Activated B cell treated with CpG ODN at 0.5 μM for 24 hours (primary cell): ENCODE measurements around the gene HES4. TPM values are rescaled to one million over a fixed set of nuclear protein-coding genes. Genes with fewer than 3 reads are reported as not detected.
"Not testable (repeated sequence)": the region's sequence is repeated elsewhere in the genome, so short reads cannot be mapped to it uniquely, and the experiment has no call there.

Experiments used
- ATAC-seq: fragments of 200-7000 bp; cut with Tn5 transposase; one replicate; pipeline ENCODE4 v1.10.0; 2021; ENCODE audit warnings: low read depth, mild to moderate bottlenecking, moderate library complexity
- CTCF ChIA-PET: fragments of 350-600 bp; sonication (Branson Sonifier 250); formaldehyde crosslinking; loops from one replicate; lab custom pipeline; 2021; ENCODE audit warnings: antibody characterized with exemption; lab: Charles Lee
- POLR2A ChIA-PET: fragments of 350-600 bp; sonication (Branson Sonifier 250); formaldehyde crosslinking; loops from one replicate; lab custom pipeline; 2021; ENCODE audit warnings: antibody characterized with exemption; lab: Charles Lee
- DNase-seq: peaks from one replicate; pipeline ENCODE4 v3.0.0; 2022
- H3K27ac Mint-ChIP-seq: one replicate; pipeline ENCODE4 v1.8.0; 2020; ENCODE audit warnings: mixed read lengths
- H3K27me3 Mint-ChIP-seq: one replicate; pipeline ENCODE4 v1.8.0; 2021; ENCODE audit warnings: mixed read lengths
- H3K36me3 Mint-ChIP-seq: one replicate; pipeline ENCODE4 v1.8.0; 2021; ENCODE audit warnings: low read depth, mixed read lengths
- H3K4me1 Mint-ChIP-seq: one replicate; pipeline ENCODE4 v1.8.0; 2021; ENCODE audit warnings: mixed read lengths
- H3K4me3 Mint-ChIP-seq: one replicate; pipeline ENCODE4 v1.8.0; 2020; ENCODE audit warnings: mild to moderate bottlenecking, mixed read lengths
- H3K9me3 Mint-ChIP-seq: one replicate; pipeline ENCODE4 v1.8.0; 2020; ENCODE audit warnings: mixed read lengths
- CTCF ChIP-seq: fragments of 200-600 bp; IDR thresholded peaks from one replicate; pipeline ENCODE4 v1.8.0; 2022; ENCODE audit warnings: antibody characterized with exemption, mild to moderate bottlenecking
- intact Hi-C: fragments of 100-400 bp; cut with micrococcal nuclease; formaldehyde crosslinking; loops from one replicate; pipeline ENCODE4 v1.15.1; 2024
- total RNA-seq: library from RNA; stranded (reverse); gene quantifications from 2 replicates; pipeline ENCODE4 v1.2.3, GENCODE V29; 2022

HES4 gene
- total RNA-seq, 1 donor from 2014 or later, result 0.67 TPM

- intact Hi-C loops, result loop anchor here (2.0 to 5.0 kb wide), 4 partner anchors 85 to 1361 kb away; partner anchors contain the start of genes ACAP3, C1orf159, MORN1 and PUSL1
- Mint-ChIP-seq H3K9me3 (no peaks in the 10 kb centered on the region), H3K27me3 (peaks cover 1% of the 10 kb centered on the region), H3K4me3 (peak overlapping the region; percentile 61), H3K36me3 (no peaks in the 10 kb centered on the region), H3K4me1 (peaks cover 15% of the 10 kb centered on the region), H3K27ac (peak overlapping the region; percentile 35)
- no peak for DNase-seq
- ChIA-PET POLR2A (interaction anchor here (0.6 to 4.5 kb wide), 10 partner anchors 13 to 317 kb away, joined by 3 to 159 read pairs (median 4); partner anchors contain the start of genes C1orf159, DVL1 and RNF223), CTCF (interaction anchor here (1.0 to 3.6 kb wide), 7 partner anchors 12 to 259 kb away, joined by 3 to 34 read pairs (median 10); no protein-coding TSS in a partner anchor)
- TF ChIP-seq CTCF, result no peak
- ATAC-seq, result no peak
These were observed 31.9 kb upstream of the HES4 start for GRCh38 chr1:1031659-1032235.

GRCh38 chr1:1030867-1031658 lies 31.2 kb upstream of the HES4 start:
- not testable (repeated sequence) for DNase-seq, ATAC-seq, H3K27ac Mint-ChIP-seq, H3K4me3 Mint-ChIP-seq, H3K36me3 Mint-ChIP-seq, H3K9me3 Mint-ChIP-seq, H3K27me3 Mint-ChIP-seq
- intact Hi-C loops, result loop anchor here (5.0 kb wide), 3 partner anchors 276 to 1361 kb away; partner anchors contain the start of genes ACAP3, MORN1, PUSL1 and RER1
- POLR2A ChIA-PET, result interaction anchor here (0.9 to 4.5 kb wide), 3 partner anchors 31 to 261 kb away, joined by 3 to 159 read pairs (median 4); no protein-coding TSS in a partner anchor
- CTCF ChIA-PET, result interaction anchor here (1.0 to 3.6 kb wide), 6 partner anchors 12 to 260 kb away, joined by 3 to 34 read pairs (median 9); no protein-coding TSS in a partner anchor
- H3K4me1 Mint-ChIP-seq, result peaks cover 14% of the 10 kb centered on the region

- H3K27ac Mint-ChIP-seq, result no peak overlapping the region
- intact Hi-C loops, result no loop called here
- no peak for DNase-seq
- POLR2A ChIA-PET, result interaction anchor here (0.6 kb wide), 1 partner anchor 14 kb away, joined by 3 read pairs; the partner anchor contains the start of gene ISG15
- no peaks in the 10 kb centered on the region for H3K36me3 Mint-ChIP-seq
- no peak for TF ChIP-seq CTCF
- ATAC-seq, result no peak
- peaks cover 12% of the 10 kb centered on the region for H3K4me1 Mint-ChIP-seq
- H3K27me3 Mint-ChIP-seq, result peaks cover 6% of the 10 kb centered on the region
- CTCF ChIA-PET, result no interaction called here
- H3K4me3 Mint-ChIP-seq, result no peak overlapping the region
- H3K9me3 Mint-ChIP-seq, result no peaks in the 10 kb centered on the region
These were observed 27.9 kb upstream of the HES4 start for GRCh38 chr1:1027791-1028190.

- DNase-seq (no peak), ATAC-seq (no peak)
- no peak for TF ChIP-seq CTCF
- ChIA-PET CTCF (interaction anchor here (1.4 kb wide), 1 partner anchor 12 kb away, joined by 3 read pairs; no protein-coding TSS in a partner anchor), POLR2A (no interaction called here)
- H3K4me1 Mint-ChIP-seq, result peaks cover 6% of the 10 kb centered on the region
- H3K27ac Mint-ChIP-seq, result no peak overlapping the region
- peaks cover 10% of the 10 kb centered on the region for H3K27me3 Mint-ChIP-seq
- intact Hi-C loops, result no loop called here
- no peaks in the 10 kb centered on the region for H3K9me3 Mint-ChIP-seq
- H3K4me3 Mint-ChIP-seq, result no peak overlapping the region
- no peaks in the 10 kb centered on the region for H3K36me3 Mint-ChIP-seq
These were observed 26.9 kb upstream of the HES4 start for GRCh38 chr1:1026599-1027413.

GRCh38 chr1:1025730-1026129 lies 25.8 kb upstream of the HES4 start:
- Mint-ChIP-seq H3K36me3 (no peaks in the 10 kb centered on the region), H3K9me3 (no peaks in the 10 kb centered on the region), H3K4me3 (no peak overlapping the region), H3K27ac (no peak overlapping the region), H3K27me3 (peaks cover 10% of the 10 kb centered on the region), H3K4me1 (peaks cover 3% of the 10 kb centered on the region)
- intact Hi-C loops, result no loop called here
- ChIA-PET CTCF (interaction anchor here (1.4 kb wide), 1 partner anchor 11 kb away, joined by 3 read pairs; no protein-coding TSS in a partner anchor), POLR2A (interaction anchor here (1.3 kb wide), 1 partner anchor 38 kb away, joined by 3 read pairs; no protein-coding TSS in a partner anchor)
- no peak for DNase-seq
- TF ChIP-seq CTCF, result no peak
- no peak for ATAC-seq
